Neuronal stem cell (in vitro differentiated cells): ENCODE results near the gene BPHL.

Source experiments
- DNase-seq: peaks from one replicate; pipeline ENCODE4 v3.0.0-alpha.2; 2013; ENCODE audit warnings: low spot score
- H2AFZ ChIP-seq: one replicate; pipeline ENCODE4 v1.6.1; 2013; ENCODE audit warnings: mild to moderate bottlenecking, low read length, inconsistent platforms
- H2AK5ac ChIP-seq: 2 replicates; pipeline ENCODE4 v1.6.1; 2013; ENCODE audit warnings: low read depth, mild to moderate bottlenecking, inconsistent platforms, low read length, moderate library complexity, mixed read lengths
- H2BK120ac ChIP-seq: 2 replicates; pipeline ENCODE4 v1.6.1; 2013; ENCODE audit warnings: low read depth, mild to moderate bottlenecking, inconsistent platforms, low read length, moderate library complexity, mixed read lengths
- H2BK12ac ChIP-seq: one replicate; pipeline ENCODE4 v1.6.1; 2013; ENCODE audit warnings: low read length, inconsistent platforms
- H2BK15ac ChIP-seq: 2 replicates; pipeline ENCODE4 v1.6.1; 2013; ENCODE audit warnings: mild to moderate bottlenecking, low read length, inconsistent platforms, mixed read lengths
- H2BK5ac ChIP-seq: one replicate; pipeline ENCODE4 v1.6.1; 2013; ENCODE audit warnings: inconsistent platforms, mild to moderate bottlenecking, low read length, moderate library complexity
- H3K14ac ChIP-seq: one replicate; pipeline ENCODE4 v1.6.1; 2013; ENCODE audit warnings: low read length, inconsistent platforms
- H3K18ac ChIP-seq: 2 replicates; pipeline ENCODE4 v1.6.1; 2013; ENCODE audit warnings: low read length, inconsistent platforms
- H3K23ac ChIP-seq: 2 replicates; pipeline ENCODE4 v1.6.1; 2013; ENCODE audit warnings: low read depth, mild to moderate bottlenecking, mixed read lengths, low read length, inconsistent platforms; ENCODE audit not compliant: poor library complexity
- H3K27ac ChIP-seq: replicated peaks from 3 replicates; pipeline ENCODE4 v1.5.1; 2013; ENCODE audit warnings: low read length, inconsistent platforms
- H3K27me3 ChIP-seq, 3 experiments: 2 replicates each; pipeline ENCODE4 v1.6.1; 2013; ENCODE audit warnings: low read length in 3 of 3, mild to moderate bottlenecking in 2 of 3, inconsistent platforms in 1 of 3, low read depth in 1 of 3, mixed read lengths in 1 of 3, moderate library complexity in 1 of 3; ENCODE audit not compliant: control insufficient read depth in 3 of 3, insufficient read depth in 3 of 3
- H3K36me3 ChIP-seq, 2 donors: replicated peaks in 1 of 2; 2 replicates each; pipeline ENCODE4 v1.6.1; 2013; ENCODE audit warnings: low read length in 2 of 2; ENCODE audit not compliant: control insufficient read depth in 2 of 2, insufficient read depth in 2 of 2
- H3K4ac ChIP-seq: 2 replicates; pipeline ENCODE4 v1.6.1; 2013; ENCODE audit warnings: inconsistent platforms, mild to moderate bottlenecking, low read length, moderate library complexity
- H3K4me1 ChIP-seq, 2 donors: 1 replicate in 1 of 2; 2 replicates in 1 of 2; pipeline ENCODE4 v1.6.1; 2013; ENCODE audit warnings: low read length in 2 of 2, low read depth in 1 of 2; ENCODE audit not compliant: control insufficient read depth in 2 of 2, insufficient read depth in 1 of 2
- H3K4me2 ChIP-seq: one replicate; pipeline ENCODE4 v1.6.1; 2013; ENCODE audit warnings: mild to moderate bottlenecking, low read length, inconsistent platforms; ENCODE audit not compliant: insufficient read depth, poor library complexity, severe bottlenecking
- H3K4me3 ChIP-seq, 2 donors: 2 replicates each; pipeline ENCODE4 v1.5.1; 2013; ENCODE audit warnings: low read length in 2 of 2, mild to moderate bottlenecking in 2 of 2, inconsistent platforms in 1 of 2, moderate library complexity in 1 of 2
- H3K79me1 ChIP-seq: one replicate; pipeline ENCODE4 v1.6.1; 2013; ENCODE audit warnings: low read depth, mild to moderate bottlenecking, inconsistent platforms, low read length, moderate library complexity
- H3K9ac ChIP-seq: one replicate; pipeline ENCODE4 v1.6.1; 2013; ENCODE audit warnings: mild to moderate bottlenecking, low read depth, low read length, inconsistent platforms; ENCODE audit not compliant: poor library complexity
- H3K9me3 ChIP-seq, 2 donors: replicated peaks in 1 of 2; 2 replicates each; pipeline versions ENCODE3 to v1.6.1; 2013; ENCODE audit warnings: low read length in 2 of 2, mild to moderate bottlenecking in 2 of 2, inconsistent platforms in 1 of 2, low read depth in 1 of 2, mixed read lengths in 1 of 2, moderate library complexity in 1 of 2; ENCODE audit not compliant: control insufficient read depth in 2 of 2, insufficient read depth in 1 of 2
- H4K8ac ChIP-seq: one replicate; pipeline ENCODE4 v1.6.1; 2013; ENCODE audit warnings: low read depth, mild to moderate bottlenecking, inconsistent platforms, low read length, moderate library complexity
- H4K91ac ChIP-seq: one replicate; pipeline ENCODE4 v1.6.1; 2013; ENCODE audit warnings: low read length, low read depth, mild to moderate bottlenecking, inconsistent platforms; ENCODE audit not compliant: poor library complexity
- WGBS, 2 donors: extraction: QIAGEN DNeasy Blood & Tissue Kit; methylation state at CpG; one replicate each; pipeline ENCODE4 v1.1.7; 2013; ENCODE audit warnings: missing lambda C conversion rate in 2 of 2, mixed read lengths in 1 of 2; ENCODE audit not compliant: insufficient read length in 2 of 2, insufficient replicate concordance in 1 of 2; ENCODE audit errors: extremely low coverage in 2 of 2; 5-methylcytosine and 5-hydroxymethylcytosine counted together

The BPHL gene

GRCh38 chr6:3157131-3157933 lies 38.8 kb downstream of the BPHL start, which contains the start of gene TUBB2A:
Gene TUBB2A, minus strand, starts transcription at chr6:3157544. Its CDS starts 81 bp downstream, at chr6:3157463.
- Histone ChIP-seq H3K4me1 (peaks cover 10 to 22% of the 10 kb centered on the region in 2 donors), H2BK120ac (no peak within 1 kb of the TSS)

GRCh38 chr6:3159805-3160781 lies 41.6 kb downstream of the BPHL start:
- Histone ChIP-seq H3K23ac (no peak overlapping the region), H4K91ac (no peak overlapping the region), H2BK12ac (no peak overlapping the region), H3K27me3 (no peaks in the 10 kb centered on the region), H3K79me1 (peaks cover 2% of the 10 kb centered on the region), H3K18ac (peak overlapping the region; percentile 63), H3K36me3 (peaks cover 4 to 7% of the 10 kb centered on the region in 2 donors), H3K27ac (no peak overlapping the region), H3K9ac (no peak overlapping the region), H3K4ac (no peak overlapping the region), H3K4me1 (peaks cover 12 to 31% of the 10 kb centered on the region in 2 donors), H3K9me3 (peaks cover 0 to 2% of the 10 kb centered on the region in 2 donors), H2AK5ac (peak overlapping the region; percentile 3), H3K14ac (no peak overlapping the region), H2BK5ac (no peak overlapping the region), H4K8ac (no peak overlapping the region), H2BK15ac (no peak overlapping the region), H3K4me2 (no peak overlapping the region), H3K4me3 (no peak overlapping the region), H2AFZ (no peak overlapping the region), H2BK120ac (no peak overlapping the region)
- WGBS, 2 donors = no CpG with 5 or more reads among the region's 31 CpGs
- no peak for DNase-seq

More at GRCh38 chr6:3157131-3157933, 38.8 kb downstream of the BPHL start, which contains the start of gene TUBB2A:
- no peak within 1 kb of the TSS for H3K4ac ChIP-seq
- H2AK5ac ChIP-seq = no peak within 1 kb of the TSS
- peak within 1 kb of the TSS; percentile 100 for H3K23ac ChIP-seq
- H4K8ac ChIP-seq = no peak within 1 kb of the TSS
- H3K27me3 ChIP-seq = no peaks in the 10 kb centered on the region
- H3K36me3 ChIP-seq = peaks cover 10 to 26% of the 10 kb centered on the region in 2 donors
- no peak within 1 kb of the TSS for H2BK12ac ChIP-seq
- H2AFZ ChIP-seq = peak within 1 kb of the TSS; percentile 94
- H2BK15ac ChIP-seq = peak within 1 kb of the TSS; percentile 56
- no CpG with 5 or more reads among the region's 95 CpGs for WGBS, 2 donors
- DNase-seq = peak; percentile 80
- peak within 1 kb of the TSS; percentile 92 to 94 for H3K4me3 ChIP-seq
- peaks cover 2% of the 10 kb centered on the region for H3K79me1 ChIP-seq
- H3K9me3 ChIP-seq = no peaks in the 10 kb centered on the region
- peak within 1 kb of the TSS; percentile 90 for H3K18ac ChIP-seq
- H3K9ac ChIP-seq = peak within 1 kb of the TSS; percentile 93
- no peak within 1 kb of the TSS for H3K27ac ChIP-seq
- peak within 1 kb of the TSS; percentile 90 for H3K14ac ChIP-seq
- peak within 1 kb of the TSS; percentile 95 for H3K4me2 ChIP-seq
- no peak within 1 kb of the TSS for H4K91ac ChIP-seq
- H2BK5ac ChIP-seq = no peak within 1 kb of the TSS

GRCh38 chr6:3162067-3162497 lies 43.6 kb downstream of the BPHL start:
- H3K14ac ChIP-seq = no peak overlapping the region
- no peak overlapping the region for H3K27ac ChIP-seq
- no peak overlapping the region for H2AK5ac ChIP-seq
- H3K4me2 ChIP-seq = no peak overlapping the region
- no peak overlapping the region for H2BK15ac ChIP-seq
- no peak overlapping the region for H3K18ac ChIP-seq
- H3K4me1 ChIP-seq = peaks cover 24 to 40% of the 10 kb centered on the region in 2 donors
- no peak overlapping the region for H2BK12ac ChIP-seq
- no peaks in the 10 kb centered on the region for H3K36me3 ChIP-seq
- no peak overlapping the region for H3K9ac ChIP-seq
- no peak overlapping the region for H4K8ac ChIP-seq
- no peak overlapping the region for H3K4ac ChIP-seq
- H3K27me3 ChIP-seq = no peaks in the 10 kb centered on the region
- WGBS, 2 donors = no CpG with 5 or more reads among the region's 7 CpGs
- no peak for DNase-seq
- no peak overlapping the region for H2AFZ ChIP-seq
- no peak overlapping the region for H3K23ac ChIP-seq
- H3K79me1 ChIP-seq = no peaks in the 10 kb centered on the region
- no peak overlapping the region for H2BK120ac ChIP-seq
- H2BK5ac ChIP-seq = no peak overlapping the region
- H4K91ac ChIP-seq = no peak overlapping the region
- H3K9me3 ChIP-seq = peaks cover 0 to 2% of the 10 kb centered on the region in 2 donors
- H3K4me3 ChIP-seq = peak overlapping the region in 1 of 2 donors; percentile 60
